Testis (tissue), 3 donors: Measurements from ENCODE around the gene TSSK2. TPM values are rescaled to one million over a fixed set of nuclear protein-coding genes. Genes with fewer than 3 reads are reported as not detected.

Experiments
- DNase-seq: peaks from one replicate; pipeline ENCODE4 v3.0.0-alpha.2; 2019
- H3K27ac ChIP-seq, 2 donors: fragments of 200-600 bp; sonication (generic); one replicate each; pipeline ENCODE4 v1.5.1; 2019
- H3K27me3 ChIP-seq: fragments of 200-600 bp; sonication (generic); one replicate; pipeline ENCODE4 v1.5.1; 2019
- H3K36me3 ChIP-seq: fragments of 200-600 bp; sonication (generic); one replicate; pipeline ENCODE4 v1.5.1; 2017; ENCODE audit warnings: low read depth; ENCODE audit errors: missing control alignments
- H3K4me1 ChIP-seq: fragments of 200-600 bp; sonication (generic); one replicate; pipeline ENCODE4 v1.5.1; 2019
- H3K4me3 ChIP-seq, 2 donors: fragments of 200-600 bp; sonication (generic); one replicate each; pipeline ENCODE4 v1.5.1; 2017 to 2019
- H3K9me3 ChIP-seq: fragments of 200-600 bp; sonication (generic); one replicate; pipeline ENCODE4 v1.5.1; 2017
- CTCF ChIP-seq, 3 experiments: fragments of 450-650 bp in 2 of 3; fragments of 200-600 bp in 1 of 3; sonication (generic) in 1 of 3; IDR thresholded peaks; one replicate each; pipeline ENCODE4 v1.5.1; 2016 to 2019; ENCODE audit warnings: antibody characterized with exemption in 3 of 3, mild to moderate bottlenecking in 2 of 3, moderate library complexity in 1 of 3
- POLR2A ChIP-seq: fragments of 450-650 bp; IDR thresholded peaks from one replicate; pipeline ENCODE4 v1.6.1; 2017; ENCODE audit warnings: antibody characterized with exemption, mild to moderate bottlenecking, moderate library complexity
- WGBS, 2 donors: methylation state at CpG; one replicate each; pipeline ENCODE4 v1.1.5; 2018; 5-methylcytosine and 5-hydroxymethylcytosine counted together
- intact Hi-C: fragments of 100-400 bp; cut with DNase I; formaldehyde crosslinking; loops from one replicate; pipeline ENCODE4 v1.15.1; 2023; ENCODE audit warnings: low total_unique reads
- polyA plus RNA-seq: library from polyadenylated mRNA; stranded (reverse); fragments of 350-450 nt; fragmentation: Illumina TruSeq; extraction: RNeasy Lipid Tissue Mini Kit (QIAGEN cat#74804); gene quantifications from one replicate; pipeline ENCODE4 v1.2.3, GENCODE V29; 2014; ENCODE audit warnings: low read depth, low replicate concordance; ENCODE audit not compliant: insufficient read depth
- total RNA-seq, 2 donors: library from RNA; depleted of rRNA; stranded (reverse); fragments of >200 nt; gene quantifications; one replicate each; pipeline ENCODE4 v1.2.3, GENCODE V29; 2016

TSSK2 gene
- total and polyA plus RNA-seq, 3 donors from 2014 or later = 66.0 to 205 (median 188) TPM

GRCh38 chr22:19123936-19124335, 7.2 kb upstream of the TSSK2 start:
- 86 to 92% methylated on average over 4 of the region's 4 CpGs for WGBS, 2 donors
- no peak for DNase-seq
- intact Hi-C loops = no loop called here

GRCh38 chr22:19124377-19124776, 6.7 kb upstream of the TSSK2 start:
- WGBS, 2 donors = 67 to 75% methylated on average over 4 of the region's 4 CpGs
- H3K9me3 ChIP-seq = no peaks in the 10 kb centered on the region
- H3K27ac ChIP-seq = no peak overlapping the region
- no peaks in the 10 kb centered on the region for H3K36me3 ChIP-seq
- H3K4me3 ChIP-seq = no peak overlapping the region
- no peaks in the 10 kb centered on the region for H3K27me3 ChIP-seq
- intact Hi-C loops = no loop called here
- TF ChIP-seq CTCF (IDR thresholded peaks at IDR 0.05) (no peak), POLR2A (no peak)
- no peak for DNase-seq
- peaks cover 18% of the 10 kb centered on the region for H3K4me1 ChIP-seq

More at GRCh38 chr22:19123936-19124335, 7.2 kb upstream of the TSSK2 start:
- Histone ChIP-seq H3K4me1 (peaks cover 18% of the 10 kb centered on the region), H3K9me3 (no peaks in the 10 kb centered on the region), H3K27ac (no peak overlapping the region), H3K36me3 (no peaks in the 10 kb centered on the region), H3K4me3 (no peak overlapping the region), H3K27me3 (no peaks in the 10 kb centered on the region)
- TF ChIP-seq POLR2A (no peak), CTCF (IDR thresholded peaks at IDR 0.05) (no peak)

GRCh38 chr22:19125011-19125410, 6.1 kb upstream of the TSSK2 start:
- Histone ChIP-seq H3K36me3 (no peaks in the 10 kb centered on the region), H3K27me3 (no peaks in the 10 kb centered on the region), H3K27ac (no peak overlapping the region), H3K9me3 (no peaks in the 10 kb centered on the region), H3K4me1 (peaks cover 17% of the 10 kb centered on the region), H3K4me3 (no peak overlapping the region)
- intact Hi-C loops = no loop called here
- 88 to 95% methylated on average over 5 to 11 of the region's 11 CpGs for WGBS, 2 donors
- TF ChIP-seq POLR2A = no peak
- no peak for DNase-seq

GRCh38 chr22:19125474-19126308, 5.4 kb upstream of the TSSK2 start:
- TF ChIP-seq POLR2A = no peak
- TF ChIP-seq CTCF (IDR thresholded peaks at IDR 0.05) = no peak
- Histone ChIP-seq H3K4me3 (no peak overlapping the region), H3K9me3 (no peaks in the 10 kb centered on the region), H3K4me1 (peaks cover 12% of the 10 kb centered on the region), H3K27ac (no peak overlapping the region), H3K36me3 (no peaks in the 10 kb centered on the region), H3K27me3 (no peaks in the 10 kb centered on the region)
- intact Hi-C loops = no loop called here
- WGBS, 2 donors = 87 to 89% methylated on average over 17 to 21 of the region's 21 CpGs
- DNase-seq = no peak

- Histone ChIP-seq H3K36me3 (no peaks in the 10 kb centered on the region), H3K4me3 (no peak overlapping the region), H3K27ac (no peak overlapping the region), H3K4me1 (peaks cover 5% of the 10 kb centered on the region), H3K27me3 (no peaks in the 10 kb centered on the region), H3K9me3 (no peaks in the 10 kb centered on the region)
- no peak for DNase-seq
- WGBS, 2 donors = 91 to 93% methylated on average over 15 to 19 of the region's 19 CpGs
- TF ChIP-seq CTCF (IDR thresholded peaks at IDR 0.05) (no peak), POLR2A (no peak)
- intact Hi-C loops = no loop called here
These were observed 4.5 kb upstream of the TSSK2 start for GRCh38 chr22:19126309-19127273.
